ENCODE results near the gene TBC1D32. TPM values are rescaled to one million over a fixed set of nuclear protein-coding genes. Genes with fewer than 3 reads are reported as not detected.

The TBC1D32 gene
- total RNA-seq, 1 donor from 2014 or later = 8.9 TPM

- H3K79me2 ChIP-seq (ENCODE audit: insufficient read depth, low read length) = no peaks in the 10 kb centered on the region
- H2AFZ ChIP-seq (ENCODE audit: low read depth, low read length) = no peak overlapping the region
- Mint-ChIP-seq H3K4me3 (ENCODE audit: unreplicated experiment) (no peak overlapping the region), H3K4me1 (ENCODE audit: low read depth, unreplicated experiment) (no peaks in the 10 kb centered on the region), H3K36me3 (ENCODE audit: low read depth, unreplicated experiment) (no peaks in the 10 kb centered on the region), H3K27ac (ENCODE audit: unreplicated experiment) (no peak overlapping the region), H3K9me3 (ENCODE audit: unreplicated experiment) (no peaks in the 10 kb centered on the region), H3K27me3 (ENCODE audit: low read depth, unreplicated experiment) (no peaks in the 10 kb centered on the region)
- H3K4me3 ChIP-seq (ENCODE audit: insufficient read depth, low read depth, low read length) = no peak overlapping the region
- no peak overlapping the region for H3K4me2 ChIP-seq (ENCODE audit: low read length)
- no peak for TF ChIP-seq CTCF (IDR thresholded peaks at IDR 0.05; ENCODE audit: insufficient read depth, low read depth, low read length)
- no peak for TF ChIP-seq EZH2 (IDR thresholded peaks at IDR 0.05; ENCODE audit: insufficient read depth, low read length)
- FAIRE-seq (no peak), DNase-seq (ENCODE audit: low read depth) (no peak)
- H3K27ac ChIP-seq (ENCODE audit: low read depth, low read length) = no peak overlapping the region
- no peak overlapping the region for H3K9ac ChIP-seq (ENCODE audit: low read length)
- no peaks in the 10 kb centered on the region for H3K4me1 ChIP-seq (ENCODE audit: insufficient read depth, low read length)
- no peaks in the 10 kb centered on the region for H4K20me1 ChIP-seq (ENCODE audit: insufficient read depth, low read length)
- H3K9me3 ChIP-seq (ENCODE audit: insufficient read depth, low read depth, low read length) = no peaks in the 10 kb centered on the region
- no peaks in the 10 kb centered on the region for H3K27me3 ChIP-seq (ENCODE audit: insufficient read depth, low read length)
- H3K36me3 ChIP-seq (ENCODE audit: insufficient read depth, low read length) = no peaks in the 10 kb centered on the region
Observed at GRCh38 chr6:121352941-121353340, 18.7 kb upstream of the TBC1D32 start.

- Histone ChIP-seq H4K20me1 (ENCODE audit: insufficient read depth, low read length) (no peaks in the 10 kb centered on the region), H3K4me1 (ENCODE audit: insufficient read depth, low read length) (no peaks in the 10 kb centered on the region), H3K36me3 (ENCODE audit: insufficient read depth, low read length) (no peaks in the 10 kb centered on the region), H3K27ac (ENCODE audit: low read depth, low read length) (no peak overlapping the region), H3K9ac (ENCODE audit: low read length) (no peak overlapping the region), H3K79me2 (ENCODE audit: insufficient read depth, low read length) (no peaks in the 10 kb centered on the region), H3K27me3 (ENCODE audit: insufficient read depth, low read length) (no peaks in the 10 kb centered on the region), H2AFZ (ENCODE audit: low read depth, low read length) (no peak overlapping the region), H3K4me3 (ENCODE audit: insufficient read depth, low read depth, low read length) (no peak overlapping the region), H3K9me3 (ENCODE audit: insufficient read depth, low read depth, low read length) (no peaks in the 10 kb centered on the region), H3K4me2 (ENCODE audit: low read length) (no peak overlapping the region)
- DNase-seq (ENCODE audit: low read depth) (no peak), FAIRE-seq (no peak)
- H3K27ac Mint-ChIP-seq (ENCODE audit: unreplicated experiment) = no peak overlapping the region
- no peak overlapping the region for H3K4me3 Mint-ChIP-seq (ENCODE audit: unreplicated experiment)
- no peaks in the 10 kb centered on the region for H3K9me3 Mint-ChIP-seq (ENCODE audit: unreplicated experiment)
- TF ChIP-seq CTCF (IDR thresholded peaks at IDR 0.05; ENCODE audit: insufficient read depth, low read depth, low read length) (no peak), EZH2 (IDR thresholded peaks at IDR 0.05; ENCODE audit: insufficient read depth, low read length) (no peak)
- no peaks in the 10 kb centered on the region for H3K4me1 Mint-ChIP-seq (ENCODE audit: low read depth, unreplicated experiment)
- no peaks in the 10 kb centered on the region for H3K36me3 Mint-ChIP-seq (ENCODE audit: low read depth, unreplicated experiment)
- no peaks in the 10 kb centered on the region for H3K27me3 Mint-ChIP-seq (ENCODE audit: low read depth, unreplicated experiment)
Observed at GRCh38 chr6:121351916-121352315, 17.6 kb upstream of the TBC1D32 start.

GRCh38 chr6:121349596-121349995 is 15.3 kb upstream of the TBC1D32 start:
- Histone ChIP-seq H3K27ac (ENCODE audit: low read depth, low read length) (no peak overlapping the region), H3K79me2 (ENCODE audit: insufficient read depth, low read length) (no peaks in the 10 kb centered on the region), H3K9me3 (ENCODE audit: insufficient read depth, low read depth, low read length) (no peaks in the 10 kb centered on the region), H3K4me2 (ENCODE audit: low read length) (no peak overlapping the region), H3K36me3 (ENCODE audit: insufficient read depth, low read length) (no peaks in the 10 kb centered on the region), H3K4me1 (ENCODE audit: insufficient read depth, low read length) (no peaks in the 10 kb centered on the region), H3K4me3 (ENCODE audit: insufficient read depth, low read depth, low read length) (no peak overlapping the region), H2AFZ (ENCODE audit: low read depth, low read length) (no peak overlapping the region), H3K27me3 (ENCODE audit: insufficient read depth, low read length) (no peaks in the 10 kb centered on the region), H4K20me1 (ENCODE audit: insufficient read depth, low read length) (no peaks in the 10 kb centered on the region), H3K9ac (ENCODE audit: low read length) (no peak overlapping the region)
- DNase-seq (ENCODE audit: low read depth) (no peak), FAIRE-seq (no peak)
- TF ChIP-seq EZH2 (IDR thresholded peaks at IDR 0.05; ENCODE audit: insufficient read depth, low read length) (no peak), CTCF (IDR thresholded peaks at IDR 0.05; ENCODE audit: insufficient read depth, low read depth, low read length) (no peak)
- Mint-ChIP-seq H3K27ac (ENCODE audit: unreplicated experiment) (no peak overlapping the region), H3K9me3 (ENCODE audit: unreplicated experiment) (no peaks in the 10 kb centered on the region), H3K36me3 (ENCODE audit: low read depth, unreplicated experiment) (no peaks in the 10 kb centered on the region), H3K27me3 (ENCODE audit: low read depth, unreplicated experiment) (no peaks in the 10 kb centered on the region), H3K4me3 (ENCODE audit: unreplicated experiment) (no peak overlapping the region), H3K4me1 (ENCODE audit: low read depth, unreplicated experiment) (no peaks in the 10 kb centered on the region)

Data from astrocyte (in vitro differentiated cells and primary cell).